ENCODE data around the gene PDE6C.
A peak's percentile ranks its signal among the peaks of the same experiment; 100 is the strongest.

Gene PDE6C

DNA sequence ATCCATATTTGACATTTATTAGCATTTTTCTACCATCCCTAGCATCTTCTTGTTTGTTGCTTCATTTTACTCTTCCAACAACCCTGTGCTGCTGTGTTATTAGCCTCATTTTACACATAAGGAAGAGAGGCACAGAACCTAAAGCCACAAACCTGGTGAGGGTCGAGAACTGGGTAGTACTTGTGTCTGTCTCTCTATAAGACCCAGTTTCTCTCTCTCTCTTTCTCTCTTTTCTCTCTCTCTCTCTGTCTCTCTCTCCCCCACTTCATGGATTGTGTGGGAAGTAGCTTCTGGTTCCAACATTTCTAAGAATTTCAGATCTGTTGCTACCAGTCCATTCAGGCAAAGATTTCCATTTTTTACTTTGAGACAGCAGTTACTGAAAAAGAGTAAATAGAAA lies 91.5 kb downstream of the PDE6C start:
- Histone ChIP-seq H3K9me3 (ENCODE audit: low read length) (no peaks in the 10 kb centered on the region), H3K4me1 (ENCODE audit: insufficient read depth, low read length) (peaks cover 14% of the 10 kb centered on the region), H3K27me3 (ENCODE audit: insufficient read depth, low read length) (no peaks in the 10 kb centered on the region), H2AFZ (ENCODE audit: low read depth, low read length) (peak overlapping the region; percentile 53), H3K4me3 (ENCODE audit: low read length) (no peak overlapping the region), H3K36me3 (ENCODE audit: insufficient read depth, low read length) (peaks cover 5% of the 10 kb centered on the region)

DNA sequence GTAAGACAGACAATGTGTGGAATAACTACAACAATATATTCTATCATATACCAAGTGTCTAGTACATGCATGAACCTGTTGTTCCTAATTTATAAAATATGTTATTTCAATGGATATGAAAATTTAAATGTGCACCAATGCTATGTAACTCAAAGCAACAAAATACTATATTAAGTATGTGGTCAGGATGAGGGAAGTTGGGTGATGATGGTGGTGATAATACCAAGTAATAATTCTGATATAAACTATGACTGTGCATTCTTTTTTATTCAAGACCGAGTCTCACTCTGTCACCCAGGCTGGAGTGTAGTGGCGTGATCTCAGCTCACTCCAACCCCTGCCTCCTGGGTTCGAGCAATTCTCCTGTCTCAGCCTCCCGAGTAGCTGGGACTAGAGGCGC lies 92.1 kb downstream of the PDE6C start:
- Histone ChIP-seq H3K4me3 (ENCODE audit: low read length) (no peak overlapping the region), H3K27me3 (ENCODE audit: insufficient read depth, low read length) (no peaks in the 10 kb centered on the region), H3K9me3 (ENCODE audit: low read length) (no peaks in the 10 kb centered on the region), H3K4me1 (ENCODE audit: insufficient read depth, low read length) (peaks cover 8% of the 10 kb centered on the region), H2AFZ (ENCODE audit: low read depth, low read length) (no peak overlapping the region), H3K36me3 (ENCODE audit: insufficient read depth, low read length) (peaks cover under 1% of the 10 kb centered on the region)

- Histone ChIP-seq H2AFZ (ENCODE audit: low read depth, low read length) (no peak overlapping the region), H3K9me3 (ENCODE audit: low read length) (no peaks in the 10 kb centered on the region), H3K4me3 (ENCODE audit: low read length) (no peak overlapping the region), H3K27me3 (ENCODE audit: insufficient read depth, low read length) (no peaks in the 10 kb centered on the region), H3K36me3 (ENCODE audit: insufficient read depth, low read length) (no peaks in the 10 kb centered on the region), H3K4me1 (ENCODE audit: insufficient read depth, low read length) (peaks cover 6% of the 10 kb centered on the region)
These were observed 95.3 kb downstream of the PDE6C start for GRCh38 chr10:93707623-93708022.

DNA sequence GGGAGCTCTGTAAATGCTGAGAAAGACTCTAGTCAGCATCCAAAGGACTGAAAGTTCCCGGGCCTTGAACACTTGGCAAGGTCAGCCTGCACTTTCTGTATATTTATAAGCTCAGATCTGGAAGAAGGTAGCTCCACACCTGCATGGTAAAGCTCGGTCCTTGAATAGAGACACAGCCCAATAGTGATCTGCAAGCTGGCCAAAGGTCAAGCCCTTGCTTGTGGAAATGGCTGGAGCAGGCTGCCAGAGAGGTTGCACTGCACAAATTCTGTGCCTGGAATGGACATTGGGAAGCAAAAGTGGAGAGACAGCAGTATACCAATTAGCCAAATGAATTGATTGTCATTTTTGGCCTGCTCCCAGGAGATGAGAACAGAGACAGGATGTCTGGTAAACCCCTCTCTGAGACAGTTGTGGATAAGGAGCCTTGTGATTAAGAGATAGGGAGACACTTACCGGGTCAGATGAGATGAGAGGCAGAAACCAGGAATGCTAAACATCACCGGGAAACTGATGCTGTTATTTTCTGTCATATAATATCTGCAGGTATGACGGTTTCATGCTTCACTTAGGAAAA lies 98.1 kb downstream of the PDE6C start:
- Histone ChIP-seq H3K36me3 (ENCODE audit: insufficient read depth, low read length) (no peaks in the 10 kb centered on the region), H3K4me3 (ENCODE audit: low read length) (no peak overlapping the region), H2AFZ (ENCODE audit: low read depth, low read length) (no peak overlapping the region), H3K4me1 (ENCODE audit: insufficient read depth, low read length) (no peaks in the 10 kb centered on the region), H3K9me3 (ENCODE audit: low read length) (no peaks in the 10 kb centered on the region), H3K27me3 (ENCODE audit: insufficient read depth, low read length) (no peaks in the 10 kb centered on the region)

- Histone ChIP-seq H3K9me3 (ENCODE audit: low read length) (no peaks in the 10 kb centered on the region), H3K27me3 (ENCODE audit: insufficient read depth, low read length) (no peaks in the 10 kb centered on the region), H3K36me3 (ENCODE audit: insufficient read depth, low read length) (no peaks in the 10 kb centered on the region), H3K4me1 (ENCODE audit: insufficient read depth, low read length) (no peaks in the 10 kb centered on the region), H2AFZ (ENCODE audit: low read depth, low read length) (no peak overlapping the region), H3K4me3 (ENCODE audit: low read length) (no peak overlapping the region)
These were observed 99.6 kb downstream of the PDE6C start for GRCh38 chr10:93711891-93712290.

DNA sequence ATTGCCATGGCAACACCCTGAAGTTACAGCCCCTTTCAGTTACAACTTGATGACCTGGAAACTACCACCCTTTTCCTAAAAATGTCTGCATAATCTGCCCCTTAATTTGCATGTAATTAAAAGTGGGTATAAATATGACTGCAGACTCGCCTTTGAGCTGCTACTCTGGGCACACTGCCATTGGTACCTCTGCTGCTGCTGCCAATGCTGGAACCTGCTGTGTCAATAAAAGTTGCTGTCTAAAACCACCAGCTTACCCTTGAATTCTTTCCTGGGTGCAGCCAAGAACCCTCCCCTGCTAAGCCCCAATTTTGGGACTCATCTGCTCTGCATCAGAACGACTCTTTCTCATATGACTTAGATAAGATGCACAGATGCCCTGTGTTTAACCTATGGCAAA lies 100.3 kb downstream of the PDE6C start:
- Histone ChIP-seq H3K36me3 (ENCODE audit: insufficient read depth, low read length) (no peaks in the 10 kb centered on the region), H3K4me1 (ENCODE audit: insufficient read depth, low read length) (no peaks in the 10 kb centered on the region), H3K4me3 (ENCODE audit: low read length) (no peak overlapping the region), H3K27me3 (ENCODE audit: insufficient read depth, low read length) (no peaks in the 10 kb centered on the region), H3K9me3 (ENCODE audit: low read length) (no peaks in the 10 kb centered on the region), H2AFZ (ENCODE audit: low read depth, low read length) (no peak overlapping the region)

GRCh38 chr10:93715345-93715744 lies 103.0 kb downstream of the PDE6C start:
- no peaks in the 10 kb centered on the region for H3K36me3 ChIP-seq (ENCODE audit: insufficient read depth, low read length)
- no peaks in the 10 kb centered on the region for H3K9me3 ChIP-seq (ENCODE audit: low read length)
- no peak overlapping the region for H2AFZ ChIP-seq (ENCODE audit: low read depth, low read length)
- H3K4me3 ChIP-seq (ENCODE audit: low read length): no peak overlapping the region
- no peaks in the 10 kb centered on the region for H3K27me3 ChIP-seq (ENCODE audit: insufficient read depth, low read length)
- H3K4me1 ChIP-seq (ENCODE audit: insufficient read depth, low read length): peaks cover 4% of the 10 kb centered on the region
